NCI-H2081 treated with DMSO at 0.1 percent for 48 hours (cell line): Measurements from ENCODE around the gene ERBB4.

Source experiments
- DNase-seq: peaks from one replicate; lab custom pipeline; 2025; lab: John Stamatoyannopoulos, UW

The ERBB4 gene

GRCh38 chr2:211923019-211923418, 615.6 kb downstream of the ERBB4 start:
- DNase-seq: no peak

DNA sequence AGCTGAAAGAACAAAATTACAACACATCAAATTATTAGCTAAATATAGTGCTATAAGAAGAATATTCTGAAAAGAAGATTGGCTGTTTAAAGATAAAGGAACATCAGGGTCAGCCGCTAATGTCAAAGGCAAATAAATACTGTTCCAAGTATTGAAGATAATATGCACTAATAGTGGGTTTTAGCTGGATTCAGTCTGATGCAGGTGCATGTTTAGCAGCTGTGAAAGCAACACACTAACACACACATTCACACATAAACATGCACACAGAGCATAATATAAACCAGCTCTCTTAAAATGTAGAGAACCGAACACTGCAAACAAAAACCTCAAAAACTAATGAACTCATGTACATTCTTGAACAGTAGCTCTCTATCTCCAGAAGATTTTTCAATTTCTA, 634.6 kb downstream of the ERBB4 start:
- peak; percentile 28 for DNase-seq

DNA sequence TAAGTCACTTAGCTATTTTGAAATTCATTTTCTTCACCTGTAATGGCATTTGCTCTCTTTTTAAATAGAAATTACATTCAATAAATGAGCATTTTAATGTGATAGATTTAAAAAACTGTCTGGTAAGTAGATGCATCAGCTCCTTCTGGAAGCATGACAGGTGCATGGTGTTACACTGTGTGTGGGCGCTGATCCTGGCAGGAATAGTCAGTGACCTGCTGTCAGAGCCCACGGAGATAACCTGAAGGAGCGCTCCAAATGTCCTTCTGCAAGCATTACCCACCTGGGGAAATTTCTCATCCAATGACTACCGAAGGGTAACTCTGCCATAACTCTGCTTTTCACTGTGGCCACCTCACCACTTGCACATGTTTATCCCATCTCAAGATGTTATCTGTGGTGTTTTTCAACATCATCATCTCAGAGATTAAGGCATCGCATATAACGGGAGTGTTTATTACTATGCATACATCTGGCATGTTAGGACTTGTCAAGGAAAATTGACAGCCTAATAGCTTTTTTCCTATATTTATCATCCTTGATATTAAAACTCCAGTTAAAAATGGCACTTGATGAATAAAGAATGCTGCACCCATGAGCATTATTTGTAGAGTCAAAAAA, 637.3 kb downstream of the ERBB4 start:
- no peak for DNase-seq

GRCh38 chr2:211900518-211900917, 638.1 kb downstream of the ERBB4 start:
- DNase-seq: no peak

DNA sequence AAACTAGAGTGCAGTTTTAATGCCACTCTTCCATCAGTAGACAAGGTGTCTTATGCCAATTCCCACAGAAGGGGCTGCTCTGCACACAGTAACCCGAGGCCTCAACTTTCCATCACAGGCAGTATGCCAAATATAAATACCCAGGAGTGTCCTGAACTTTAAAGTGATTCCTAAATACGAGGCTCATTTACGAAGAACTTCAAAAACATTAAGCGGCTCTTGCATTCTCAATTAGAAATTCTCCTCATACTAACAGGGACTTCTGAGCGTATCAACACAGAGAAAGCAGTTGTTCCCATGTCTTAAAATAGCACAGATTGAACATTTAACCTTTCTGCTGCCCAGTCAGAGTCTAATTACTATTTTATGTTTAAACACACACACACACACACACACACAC, 638.6 kb downstream of the ERBB4 start:
- no peak for DNase-seq

DNA sequence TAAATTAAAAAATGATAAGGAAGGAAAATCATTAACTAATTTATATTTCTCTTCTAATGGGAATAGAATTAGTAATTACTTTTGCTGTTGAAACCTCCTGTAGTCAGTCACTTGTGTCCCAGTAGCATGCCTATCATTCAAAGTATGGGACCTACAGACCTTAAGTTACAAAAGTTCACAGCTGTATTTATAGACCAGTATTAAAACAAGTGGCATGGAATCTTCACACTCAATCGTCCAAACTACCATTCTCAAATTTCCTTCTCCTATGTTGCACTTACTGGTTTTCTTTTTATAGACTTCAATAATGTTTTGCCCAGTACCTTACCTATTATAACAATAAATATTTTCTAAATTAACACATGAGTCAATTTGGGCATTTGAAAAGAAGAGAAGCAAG, 639.9 kb downstream of the ERBB4 start:
- no peak for DNase-seq

GRCh38 chr2:211881449-211881848, 657.2 kb downstream of the ERBB4 start:
- no peak for DNase-seq

- no peak for DNase-seq
Measured at GRCh38 chr2:211879323-211879722, 659.3 kb downstream of the ERBB4 start.

DNA sequence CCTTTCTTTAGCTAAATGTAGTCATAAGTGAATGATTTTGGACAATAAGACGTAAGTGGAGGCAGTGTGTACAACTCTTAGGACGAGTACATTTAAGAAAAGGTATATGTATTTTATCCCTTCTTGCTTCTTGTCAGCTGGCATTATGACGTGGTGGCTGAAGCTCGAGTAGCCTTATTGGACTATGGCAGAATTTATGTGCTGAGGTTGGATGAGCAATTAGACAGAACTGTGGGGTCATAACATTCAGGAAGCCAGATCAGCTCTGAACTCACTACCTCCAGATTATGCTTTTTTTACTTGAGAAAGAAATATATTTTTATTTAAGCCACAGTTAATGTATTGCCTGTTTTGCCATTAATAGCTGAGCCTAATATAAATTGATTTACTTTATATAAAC, 661.5 kb downstream of the ERBB4 start:
- no peak for DNase-seq

DNA sequence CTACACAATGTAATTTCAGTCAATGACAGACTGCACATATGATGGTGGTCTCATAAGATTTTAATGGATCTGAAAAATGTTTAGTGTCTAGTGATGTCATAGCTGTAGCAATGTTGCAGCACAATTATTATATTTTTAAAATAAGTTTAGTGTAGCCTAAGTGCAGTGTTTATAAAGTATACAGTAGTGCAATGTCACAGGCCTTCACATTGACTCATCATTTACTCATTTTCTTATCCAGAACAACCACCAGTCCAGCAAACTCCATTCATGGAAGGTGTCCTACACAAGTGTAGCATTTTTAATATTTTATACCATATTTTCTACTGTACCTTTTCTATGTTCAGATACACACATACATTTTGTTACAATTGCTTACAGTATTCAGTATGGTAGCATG, 663.1 kb downstream of the ERBB4 start:
- DNase-seq: no peak

DNA sequence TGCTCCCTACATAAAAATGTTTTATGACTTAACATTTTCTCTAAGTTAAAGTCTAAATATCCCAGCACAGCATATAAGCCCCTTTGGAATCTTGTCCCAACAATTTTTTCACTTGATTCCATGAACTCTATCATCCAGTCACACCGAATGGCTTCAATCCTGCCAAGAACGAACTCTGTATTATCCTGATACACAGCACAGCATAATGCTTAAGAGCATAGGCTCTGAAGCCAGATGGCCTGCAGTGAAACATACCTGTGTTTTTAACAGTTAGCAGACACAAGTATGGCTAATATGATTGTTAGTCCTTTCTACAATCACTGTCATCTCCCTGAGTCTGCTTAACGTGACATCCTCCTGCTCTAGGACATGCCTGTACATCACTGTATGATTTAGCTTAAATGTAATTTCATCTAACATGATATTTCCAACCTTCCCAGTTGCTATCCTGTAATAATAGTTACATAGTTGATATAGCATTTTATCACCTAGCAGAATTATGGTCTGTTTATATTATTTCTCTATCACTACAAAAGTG, 669.5 kb downstream of the ERBB4 start:
- no peak for DNase-seq

DNA sequence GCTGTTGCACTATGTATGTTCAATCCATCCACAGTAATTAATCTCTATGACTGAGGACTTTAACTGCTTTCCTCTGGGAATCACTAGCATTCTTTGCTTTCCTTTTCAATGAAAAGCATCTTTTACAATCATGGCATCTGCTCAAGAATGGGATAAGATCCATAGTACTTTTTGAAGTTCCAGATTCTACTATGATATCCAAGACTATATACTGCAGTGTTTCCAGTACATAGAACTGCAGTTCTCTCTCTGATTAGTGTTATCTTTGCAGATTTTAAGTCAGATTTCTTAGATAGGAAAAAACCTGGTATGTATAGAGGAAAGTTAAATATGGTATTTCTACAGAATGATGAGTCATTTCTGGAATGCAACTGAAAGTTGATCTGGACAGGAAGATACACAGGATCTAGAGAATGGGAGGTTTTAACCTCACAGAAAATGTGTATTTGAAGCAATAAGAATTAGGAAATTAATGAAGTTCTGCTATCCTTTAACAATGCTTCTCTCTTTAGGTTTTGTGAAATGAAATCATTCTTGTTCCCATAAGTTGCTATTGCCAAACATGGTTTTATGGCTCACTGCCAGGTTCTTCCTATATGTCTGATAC, 670.7 kb downstream of the ERBB4 start:
- DNase-seq: no peak

GRCh38 chr2:211864328-211864727, 674.3 kb downstream of the ERBB4 start:
- DNase-seq: no peak

DNA sequence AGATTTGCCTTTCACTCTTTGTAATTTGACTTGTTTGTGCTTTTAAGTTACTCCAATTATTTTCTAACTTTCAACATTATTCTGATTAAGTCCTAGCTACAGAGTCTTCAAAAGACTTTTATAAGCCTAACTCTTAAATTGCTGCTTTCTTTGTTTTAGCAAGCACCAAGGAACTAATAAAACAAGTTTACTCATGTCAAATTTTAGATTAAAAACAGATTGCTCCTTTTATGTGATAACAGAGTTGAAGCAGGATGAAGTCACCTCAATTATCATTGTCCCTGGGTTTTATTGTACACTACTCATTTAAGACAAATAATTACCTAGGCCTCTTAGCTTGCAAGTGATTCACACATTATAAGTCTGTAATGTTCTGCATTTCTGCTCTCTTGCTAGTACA, 678.4 kb downstream of the ERBB4 start:
- no peak for DNase-seq

GRCh38 chr2:211854832-211855231, 683.8 kb downstream of the ERBB4 start:
- DNase-seq: no peak

DNA sequence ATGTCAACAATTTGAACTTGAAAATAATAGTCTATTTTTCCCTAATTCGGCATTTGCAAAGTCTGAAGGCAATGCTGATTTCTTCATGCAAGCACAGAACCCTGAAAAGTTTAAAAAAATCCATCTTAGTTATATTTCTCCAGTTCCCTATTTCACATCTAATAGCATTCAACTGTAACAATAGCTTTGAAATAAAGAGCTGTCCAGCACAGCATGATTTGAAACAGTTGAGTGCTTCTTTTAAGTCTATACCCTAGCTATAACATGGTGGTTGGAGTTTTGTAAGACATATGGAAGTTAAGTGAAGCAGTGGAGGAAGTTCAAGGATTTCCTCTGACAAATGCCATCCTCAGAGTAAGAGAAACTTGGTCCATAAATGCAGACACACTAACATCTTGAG, 691.9 kb downstream of the ERBB4 start:
- DNase-seq: no peak

- DNase-seq: no peak
Measured at GRCh38 chr2:211846036-211846400, 692.6 kb downstream of the ERBB4 start.

GRCh38 chr2:211845338-211846035, 693.1 kb downstream of the ERBB4 start:
- DNase-seq: no peak

- DNase-seq: no peak
Measured at GRCh38 chr2:211837706-211838105, 700.9 kb downstream of the ERBB4 start.

- DNase-seq: no peak
Measured at GRCh38 chr2:211837206-211837605, 701.4 kb downstream of the ERBB4 start.

DNA sequence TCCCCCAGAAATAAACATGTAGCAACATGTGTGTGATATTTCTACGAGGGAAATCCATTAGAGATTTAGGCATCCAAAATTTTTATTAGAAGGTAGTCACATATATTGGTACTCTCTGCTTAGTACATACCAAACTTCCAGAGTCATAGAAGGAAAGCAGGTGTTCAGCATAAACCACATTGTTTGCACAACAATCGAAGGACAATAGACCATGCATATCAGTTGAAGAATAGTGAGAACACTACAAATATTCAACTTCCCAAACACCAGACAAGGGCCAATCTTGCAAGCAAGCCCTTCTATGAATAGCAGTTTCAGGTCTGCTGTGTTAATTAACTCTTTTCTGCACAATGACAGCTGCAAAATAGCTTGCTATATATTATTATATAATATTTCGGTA, 702.2 kb downstream of the ERBB4 start:
- peak; percentile 12 for DNase-seq

GRCh38 chr2:211835695-211836094, 702.9 kb downstream of the ERBB4 start:
- DNase-seq: no peak

DNA sequence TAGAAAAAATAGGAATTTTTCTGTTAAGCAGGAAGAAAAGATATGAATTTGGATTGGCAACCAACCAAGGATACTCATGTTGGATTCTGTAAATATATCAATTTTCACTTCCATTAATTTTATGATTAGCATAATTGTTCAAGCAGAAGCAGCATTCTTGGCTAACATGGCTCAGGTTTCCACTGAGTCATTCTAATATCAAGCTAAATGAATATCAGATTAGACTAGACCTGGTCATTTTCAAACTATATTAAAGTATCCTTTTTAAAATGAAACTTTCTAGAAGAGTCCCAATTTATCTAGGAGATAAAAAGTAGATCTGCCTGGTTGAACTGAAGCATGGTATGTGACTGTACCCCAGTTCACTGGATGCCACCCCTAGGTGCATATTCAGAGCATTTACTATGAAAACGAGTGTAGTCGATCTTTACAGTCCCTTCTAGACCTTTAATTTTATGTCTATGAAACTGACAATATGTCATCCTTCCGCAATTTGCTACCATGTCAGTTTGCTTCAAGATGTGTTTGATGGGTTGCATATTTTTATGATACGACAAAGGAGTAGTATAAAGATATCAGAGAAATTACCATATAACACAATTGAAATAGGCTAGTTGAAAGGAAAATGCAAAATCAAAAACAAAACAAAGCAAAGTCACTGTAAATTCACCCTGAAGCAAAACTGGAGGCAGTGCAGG, 704.9 kb downstream of the ERBB4 start:
- no peak for DNase-seq
